ENCODE results near the gene FBXO42.

DNA sequence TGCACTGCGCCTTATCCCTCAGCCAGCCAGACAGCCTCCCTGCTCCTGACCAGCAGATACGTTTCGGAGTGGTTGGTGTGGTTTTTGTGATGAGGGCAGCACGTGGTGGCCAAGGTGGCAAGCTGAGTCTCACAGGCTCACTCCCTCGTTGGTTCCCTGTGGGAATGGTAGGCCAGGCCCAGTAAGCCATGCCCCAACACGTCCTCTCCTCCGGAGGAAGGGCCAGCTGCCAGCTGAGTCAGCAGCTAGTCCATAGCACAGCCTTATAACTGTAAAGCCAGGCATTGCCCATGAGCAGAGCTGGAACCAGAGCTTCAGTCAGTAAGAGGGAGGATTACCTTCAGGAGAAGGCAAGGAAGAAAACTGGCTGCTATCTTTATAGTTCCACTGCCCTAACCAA, 44.3 kb upstream of the FBXO42 start:
- TF ChIP-seq ZNF384 (IDR thresholded peaks at IDR 0.05) (no peak), FOXA1 (IDR thresholded peaks at IDR 0.05) (no peak), L3MBTL2 (conservative IDR thresholded peaks at IDR 0.05) (no peak), ELF4 (IDR thresholded peaks at IDR 0.05) (no peak), FOXM1 (IDR thresholded peaks at IDR 0.05; ENCODE audit: borderline replicate concordance) (no peak), FOXK2 (IDR thresholded peaks at IDR 0.05) (no peak), CTBP1 (IDR thresholded peaks at IDR 0.05; ENCODE audit: borderline replicate concordance) (no peak), TARDBP (IDR thresholded peaks at IDR 0.05) (no peak), SP1 (IDR thresholded peaks at IDR 0.05) (no peak)
- TF ChIP-seq, protein P1, sequence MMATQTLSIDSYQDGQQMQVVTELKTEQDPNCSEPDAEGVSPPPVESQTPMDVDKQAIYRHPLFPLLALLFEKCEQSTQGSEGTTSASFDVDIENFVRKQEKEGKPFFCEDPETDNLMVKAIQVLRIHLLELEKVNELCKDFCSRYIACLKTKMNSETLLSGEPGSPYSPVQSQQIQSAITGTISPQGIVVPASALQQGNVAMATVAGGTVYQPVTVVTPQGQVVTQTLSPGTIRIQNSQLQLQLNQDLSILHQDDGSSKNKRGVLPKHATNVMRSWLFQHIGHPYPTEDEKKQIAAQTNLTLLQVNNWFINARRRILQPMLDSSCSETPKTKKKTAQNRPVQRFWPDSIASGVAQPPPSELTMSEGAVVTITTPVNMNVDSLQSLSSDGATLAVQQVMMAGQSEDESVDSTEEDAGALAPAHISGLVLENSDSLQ (IDR thresholded peaks at IDR 0.05): no peak

Measured in HEK293T (cell line).